Mesenchymal stem cell (in vitro differentiated cells and primary cell): ENCODE results near the gene PBX2.
A peak's percentile ranks its signal among the peaks of the same experiment; 100 is the strongest.
"Not testable (repeated sequence)": the region's sequence is repeated elsewhere in the genome, so short reads cannot be mapped to it uniquely, and the experiment has no call there.

Experiments
- DNase-seq: peaks from one replicate; pipeline ENCODE4 v3.0.0-alpha.2; 2013
- H2AFZ ChIP-seq: one replicate; pipeline ENCODE4 v1.6.1; 2013; ENCODE audit warnings: low read depth, mild to moderate bottlenecking, control low read depth, inconsistent platforms, low read length, moderate library complexity
- H2AK5ac ChIP-seq: 2 replicates; pipeline ENCODE4 v1.6.1; 2013; ENCODE audit warnings: low read length, moderate library complexity, mild to moderate bottlenecking, inconsistent platforms; ENCODE audit not compliant: severe bottlenecking
- H2BK120ac ChIP-seq: one replicate; pipeline ENCODE4 v1.6.1; 2013; ENCODE audit warnings: low read depth, mild to moderate bottlenecking, inconsistent platforms, low read length, moderate library complexity
- H2BK12ac ChIP-seq, 2 experiments: one replicate each; pipeline ENCODE4 v1.6.1; 2013; ENCODE audit warnings: inconsistent platforms in 2 of 2, low read length in 2 of 2, mild to moderate bottlenecking in 2 of 2, moderate library complexity in 2 of 2, control low read depth in 1 of 2
- H2BK15ac ChIP-seq: one replicate; pipeline ENCODE4 v1.6.1; 2013; ENCODE audit warnings: mild to moderate bottlenecking, low read depth, inconsistent platforms; ENCODE audit not compliant: poor library complexity, severe bottlenecking
- H2BK5ac ChIP-seq: 2 replicates; pipeline ENCODE4 v1.6.1; 2013; ENCODE audit warnings: low read depth, mild to moderate bottlenecking, low read length, control low read depth, inconsistent platforms; ENCODE audit not compliant: poor library complexity, severe bottlenecking
- H3K14ac ChIP-seq, 2 experiments: one replicate each; pipeline ENCODE4 v1.6.1; 2013; ENCODE audit warnings: inconsistent platforms in 2 of 2, low read length in 2 of 2, control low read depth in 1 of 2, mild to moderate bottlenecking in 1 of 2, moderate library complexity in 1 of 2
- H3K18ac ChIP-seq, 2 experiments: one replicate each; pipeline ENCODE4 v1.6.1; 2013; ENCODE audit warnings: inconsistent platforms in 2 of 2, low read length in 2 of 2, control low read depth in 1 of 2, low read depth in 1 of 2, mild to moderate bottlenecking in 1 of 2
- H3K23ac ChIP-seq, 2 experiments: one replicate each; pipeline ENCODE4 v1.6.1; 2013; ENCODE audit warnings: inconsistent platforms in 2 of 2, low read length in 2 of 2, mild to moderate bottlenecking in 2 of 2, moderate library complexity in 2 of 2, control low read depth in 1 of 2
- H3K27ac ChIP-seq: 2 replicates; pipeline ENCODE4 v1.5.1; 2013; ENCODE audit warnings: mild to moderate bottlenecking, moderate library complexity, low read length, control low read depth, inconsistent platforms; ENCODE audit not compliant: poor library complexity, severe bottlenecking
- H3K27me3 ChIP-seq, 2 experiments: 2 replicates each; pipeline versions ENCODE4 v1.6.1 to v1.7.0; 2013; ENCODE audit warnings: low read length in 2 of 2, mild to moderate bottlenecking in 2 of 2, moderate library complexity in 2 of 2, control low read depth in 1 of 2, inconsistent platforms in 1 of 2; ENCODE audit not compliant: control insufficient read depth in 1 of 2, insufficient read depth in 1 of 2
- H3K36me3 ChIP-seq, 2 experiments: 2 replicates each; pipeline versions ENCODE4 v1.6.1 to v1.7.0; 2013; ENCODE audit warnings: low read length in 2 of 2, control low read depth in 1 of 2, inconsistent platforms in 1 of 2, low read depth in 1 of 2, mild to moderate bottlenecking in 1 of 2; ENCODE audit not compliant: insufficient read depth in 2 of 2, control insufficient read depth in 1 of 2
- H3K4ac ChIP-seq, 2 experiments: one replicate each; pipeline ENCODE4 v1.6.1; 2013; ENCODE audit warnings: inconsistent platforms in 2 of 2, low read length in 2 of 2, mild to moderate bottlenecking in 2 of 2, moderate library complexity in 2 of 2, control low read depth in 1 of 2, low read depth in 1 of 2
- H3K4me1 ChIP-seq: 2 replicates; pipeline ENCODE4 v1.6.1; 2013; ENCODE audit warnings: low read depth, low read length, control low read depth; ENCODE audit not compliant: control insufficient read depth, insufficient read depth
- H3K4me2 ChIP-seq: 2 replicates; pipeline ENCODE4 v1.6.1; 2013; ENCODE audit warnings: low read length, mild to moderate bottlenecking, inconsistent platforms; ENCODE audit not compliant: poor library complexity, severe bottlenecking
- H3K4me3 ChIP-seq, 2 experiments: 2 replicates each; pipeline versions ENCODE4 v1.5.1 to v1.7.0; 2013; ENCODE audit warnings: low read length in 2 of 2, mild to moderate bottlenecking in 2 of 2, control low read depth in 1 of 2, low read depth in 1 of 2; ENCODE audit not compliant: insufficient read depth in 1 of 2
- H3K79me1 ChIP-seq: replicated peaks from 2 replicates; pipeline ENCODE4 v1.6.1; 2013; ENCODE audit warnings: mild to moderate bottlenecking, control low read depth, low read length, inconsistent platforms; ENCODE audit not compliant: poor library complexity, severe bottlenecking
- H3K9ac ChIP-seq: 2 replicates; pipeline ENCODE4 v1.7.0; 2013; ENCODE audit warnings: mild to moderate bottlenecking, low read length, moderate library complexity
- H3K9me3 ChIP-seq: 2 replicates; pipeline ENCODE4 v1.7.0; 2013; ENCODE audit warnings: mild to moderate bottlenecking, low read length; ENCODE audit not compliant: control insufficient read depth
- H4K8ac ChIP-seq: one replicate; pipeline ENCODE4 v1.6.1; 2013; ENCODE audit warnings: inconsistent platforms, mild to moderate bottlenecking, low read length, moderate library complexity
- H4K91ac ChIP-seq: one replicate; pipeline ENCODE4 v1.6.1; 2013; ENCODE audit warnings: mild to moderate bottlenecking, low read length, inconsistent platforms
- WGBS: methylation state at CpG from one replicate; pipeline ENCODE4 v1.1.7; 2013; ENCODE audit warnings: mixed read lengths; 5-methylcytosine and 5-hydroxymethylcytosine counted together

Gene PBX2

DNA sequence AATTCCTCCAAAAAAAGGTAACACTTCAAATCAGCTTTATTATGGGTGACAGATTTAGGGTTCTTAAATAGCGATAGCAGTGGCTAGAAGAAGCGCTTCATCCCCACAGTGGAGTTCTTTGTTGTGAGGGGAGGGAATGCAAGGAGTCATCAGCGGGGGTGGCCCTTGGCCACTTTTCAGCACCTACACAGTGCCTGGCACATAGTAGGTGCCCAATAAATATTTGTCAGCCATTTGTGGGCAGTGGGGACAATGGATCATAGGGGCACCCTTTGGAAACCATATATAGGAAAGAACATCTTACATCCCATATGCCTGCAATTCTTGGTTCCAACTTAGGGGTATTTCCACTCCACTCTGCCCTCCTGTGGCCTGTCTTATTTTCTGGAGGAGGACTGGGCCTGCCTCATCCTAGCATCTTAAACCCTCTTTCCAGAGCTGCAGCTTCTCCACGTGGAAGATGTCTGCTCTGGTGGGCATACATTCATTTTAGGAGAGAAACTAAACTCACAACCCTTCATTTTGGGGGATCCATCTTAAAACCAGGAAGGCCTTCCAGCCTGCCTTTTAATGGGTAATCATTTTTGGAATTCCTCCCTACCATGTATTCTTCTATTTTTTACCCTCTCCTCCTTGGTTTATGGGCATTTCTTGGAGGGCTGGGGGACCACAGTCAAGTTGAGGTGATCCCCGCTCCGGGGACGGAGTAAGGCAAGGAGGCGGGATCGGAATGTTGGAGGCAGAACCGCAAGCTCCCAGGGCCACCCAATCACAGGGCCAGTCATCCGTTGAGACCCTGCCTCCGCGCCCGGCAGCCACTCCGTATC is 5.0 kb upstream of the PBX2 start:
- peak overlapping the region in 1 of 2 experiments; percentile 32 for H3K14ac ChIP-seq
- H4K91ac ChIP-seq, result peak overlapping the region; percentile 48
- H3K4me3 ChIP-seq, result peak overlapping the region in 1 of 2 experiments; percentile 74
- H4K8ac ChIP-seq, result peak overlapping the region; percentile 62
- DNase-seq, result peak; percentile 82
- H3K79me1 ChIP-seq, result peaks cover 12% of the 10 kb centered on the region
- no peak overlapping the region for H2AFZ ChIP-seq
- H2BK5ac ChIP-seq, result peak overlapping the region; percentile 33
- peak overlapping the region; percentile 83 to 92 for H2BK12ac ChIP-seq
- peak overlapping the region; percentile 37 to 93 for H3K4ac ChIP-seq
- 20% methylated on average over 15 of the region's 15 CpGs for WGBS
- no peaks in the 10 kb centered on the region for H3K27me3 ChIP-seq
- no peaks in the 10 kb centered on the region for H3K9me3 ChIP-seq
- H3K4me2 ChIP-seq, result peak overlapping the region; percentile 69
- H3K36me3 ChIP-seq, result peaks cover 0 to 4% of the 10 kb centered on the region in 2 experiments
- peak overlapping the region; percentile 67 for H2BK120ac ChIP-seq
- H3K27ac ChIP-seq, result peak overlapping the region; percentile 95
- H3K9ac ChIP-seq, result peak overlapping the region; percentile 92
- H3K18ac ChIP-seq, result peak overlapping the region; percentile 19 to 35
- H3K23ac ChIP-seq, result no peak overlapping the region
- H3K4me1 ChIP-seq, result peaks cover 35% of the 10 kb centered on the region
- no peak overlapping the region for H2BK15ac ChIP-seq
- peak overlapping the region; percentile 93 for H2AK5ac ChIP-seq

DNA sequence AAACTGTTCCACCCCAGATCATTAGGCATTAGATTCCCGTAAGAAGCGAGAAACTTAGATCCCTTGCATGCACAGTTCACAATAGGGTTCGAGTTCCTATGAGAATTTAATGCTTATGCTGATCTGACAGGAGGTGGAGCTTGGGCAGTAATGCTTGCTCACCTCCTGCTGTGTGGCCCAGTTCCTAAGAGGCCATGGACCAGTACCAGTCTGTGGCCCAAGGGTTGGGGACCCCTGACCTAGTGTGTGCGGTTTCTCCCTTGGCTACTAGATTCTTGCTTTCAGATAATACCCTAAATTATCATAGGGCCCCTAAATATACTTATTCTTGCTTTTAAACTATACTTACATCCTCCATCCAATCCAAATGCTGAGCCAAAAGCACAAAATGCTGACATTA is 4.4 kb upstream of the PBX2 start:
- no peak overlapping the region for H2AFZ ChIP-seq
- H3K4me1 ChIP-seq, result peaks cover 35% of the 10 kb centered on the region
- peak overlapping the region in 1 of 2 experiments; percentile 88 for H2BK12ac ChIP-seq
- H3K9me3 ChIP-seq, result no peaks in the 10 kb centered on the region
- peak overlapping the region; percentile 78 for H2AK5ac ChIP-seq
- H3K79me1 ChIP-seq, result peaks cover 12% of the 10 kb centered on the region
- no peak overlapping the region for H3K4me2 ChIP-seq
- H3K4me3 ChIP-seq, result peak overlapping the region in 1 of 2 experiments; percentile 74
- H2BK15ac ChIP-seq, result no peak overlapping the region
- no peak overlapping the region for H3K23ac ChIP-seq
- H3K27ac ChIP-seq, result peak overlapping the region; percentile 95
- H3K18ac ChIP-seq, result no peak overlapping the region
- H3K27me3 ChIP-seq, result no peaks in the 10 kb centered on the region
- H4K8ac ChIP-seq, result no peak overlapping the region
- WGBS, result 98% methylated on average over 4 of the region's 4 CpGs
- H3K9ac ChIP-seq, result peak overlapping the region; percentile 92
- H2BK120ac ChIP-seq, result no peak overlapping the region
- H2BK5ac ChIP-seq, result no peak overlapping the region
- H4K91ac ChIP-seq, result no peak overlapping the region
- no peak for DNase-seq
- no peak overlapping the region for H3K4ac ChIP-seq
- no peak overlapping the region for H3K14ac ChIP-seq
- H3K36me3 ChIP-seq, result peaks cover 0 to 4% of the 10 kb centered on the region in 2 experiments

DNA sequence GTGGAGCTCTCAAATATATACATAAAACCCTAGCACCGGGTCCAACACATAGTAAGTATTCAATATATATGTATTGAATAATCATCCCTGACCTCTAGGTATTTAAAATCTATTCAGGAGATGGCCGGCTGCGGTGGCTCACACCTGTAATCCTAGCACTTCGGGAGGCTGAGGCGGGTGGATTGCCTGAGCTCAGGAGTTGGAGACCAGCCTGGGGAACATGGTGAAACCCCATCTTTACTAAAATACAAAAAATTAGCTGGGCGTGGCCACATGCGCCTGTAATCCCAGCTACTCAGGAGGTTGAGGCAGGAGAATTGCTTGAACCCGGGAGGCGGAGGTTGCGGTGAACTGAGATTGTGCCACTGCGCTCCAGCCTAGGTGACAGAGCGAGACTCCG is 3.1 kb upstream of the PBX2 start:
- not testable (repeated sequence) for DNase-seq, H3K18ac ChIP-seq, H2BK12ac ChIP-seq, H3K4me3 ChIP-seq, H3K27ac ChIP-seq, H3K36me3 ChIP-seq, H2AK5ac ChIP-seq, H3K14ac ChIP-seq, H3K9me3 ChIP-seq, H3K27me3 ChIP-seq, H2AFZ ChIP-seq, H2BK5ac ChIP-seq, H3K23ac ChIP-seq, H3K4me2 ChIP-seq
- Histone ChIP-seq H4K91ac (peak overlapping the region; percentile 98), H3K4me1 (peaks cover 38% of the 10 kb centered on the region), H2BK120ac (peak overlapping the region; percentile 99), H3K9ac (peak overlapping the region; percentile 36), H3K4ac (peak overlapping the region in 1 of 2 experiments; percentile 85), H2BK15ac (peak overlapping the region; percentile 39), H3K79me1 (peaks cover 12% of the 10 kb centered on the region), H4K8ac (peak overlapping the region; percentile 100)
- 96% methylated on average over 8 of the region's 13 CpGs for WGBS

DNA sequence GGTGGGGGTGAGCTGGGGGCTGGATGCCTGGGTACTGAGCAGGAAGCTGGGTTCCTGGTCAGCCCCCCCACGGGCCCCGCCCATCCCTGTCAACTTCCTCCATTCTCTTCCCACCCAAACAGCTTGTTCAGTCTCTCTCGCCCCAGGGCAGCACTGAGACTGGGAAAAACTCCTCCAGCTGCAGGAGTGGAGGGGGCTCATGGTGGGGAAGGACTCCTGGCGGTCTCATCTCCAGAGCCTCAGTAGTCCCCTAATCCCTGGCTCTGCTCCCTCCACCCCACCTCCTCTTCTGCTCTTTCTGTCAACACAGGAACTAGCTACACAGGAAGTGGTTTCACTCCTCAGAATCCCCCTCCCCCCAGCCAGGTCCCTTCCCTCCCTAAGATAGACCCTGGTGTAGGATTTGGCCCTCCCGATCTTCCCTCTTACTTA is 2.6 kb upstream of the PBX2 start, which contains the start of gene GPSM3:
GPSM3 (minus strand) TSS at position 36 of the 432 bp plus-strand sequence. CDS start 130 bp downstream, outside the sequence.
- Histone ChIP-seq H3K18ac (peak within 1 kb of the TSS; percentile 95 to 97), H3K4me2 (no peak within 1 kb of the TSS), H3K79me1 (peaks cover 13% of the 10 kb centered on the region), H2AFZ (peak within 1 kb of the TSS; percentile 36), H2BK5ac (no peak within 1 kb of the TSS), H2BK15ac (peak within 1 kb of the TSS; percentile 88), H3K27me3 (no peaks in the 10 kb centered on the region), H4K8ac (peak within 1 kb of the TSS; percentile 100), H3K14ac (peak within 1 kb of the TSS in 1 of 2 experiments; percentile 86), H3K4me1 (peaks cover 42% of the 10 kb centered on the region), H2AK5ac (peak within 1 kb of the TSS; percentile 92), H2BK12ac (peak within 1 kb of the TSS; percentile 97 to 98), H3K9ac (peak within 1 kb of the TSS; percentile 36), H2BK120ac (peak within 1 kb of the TSS; percentile 99), H3K4ac (peak within 1 kb of the TSS; percentile 90 to 98), H4K91ac (peak within 1 kb of the TSS; percentile 98), H3K23ac (peak within 1 kb of the TSS in 1 of 2 experiments; percentile 9), H3K27ac (no peak within 1 kb of the TSS), H3K36me3 (peaks cover 5 to 11% of the 10 kb centered on the region in 2 experiments), H3K9me3 (no peaks in the 10 kb centered on the region), H3K4me3 (no peak within 1 kb of the TSS)
- WGBS, result 72% methylated on average over 4 of the region's 5 CpGs
- DNase-seq, result peak; percentile 41
